Upper lobe of right lung (tissue), 1 donor: Measurements from ENCODE around the gene PPP2R5D. TPM values are rescaled to one million over a fixed set of nuclear protein-coding genes. Genes with fewer than 3 reads are reported as not detected.

Source experiments
- ATAC-seq: fragments of 200-7000 bp; cut with Tn5 transposase; one replicate; pipeline ENCODE4 v1.9.1; 2020; ENCODE audit warnings: mild to moderate bottlenecking, moderate library complexity
- DNase-seq: peaks from one replicate; pipeline ENCODE4 v3.0.0-alpha.2; 2020
- H3K27ac ChIP-seq: fragments of 200-600 bp; one replicate; pipeline ENCODE4 v1.8.0; 2022
- H3K27me3 ChIP-seq: fragments of 200-600 bp; one replicate; pipeline ENCODE4 v1.8.0; 2022; ENCODE audit warnings: mild to moderate bottlenecking
- H3K36me3 ChIP-seq: fragments of 200-600 bp; one replicate; pipeline ENCODE4 v1.8.0; 2022
- H3K4me1 ChIP-seq: fragments of 200-600 bp; one replicate; pipeline ENCODE4 v1.8.0; 2022
- H3K4me3 ChIP-seq: fragments of 200-600 bp; one replicate; pipeline ENCODE4 v1.8.0; 2022; ENCODE audit warnings: mild to moderate bottlenecking
- H3K9me3 ChIP-seq: fragments of 200-600 bp; one replicate; pipeline ENCODE4 v1.8.0; 2022
- CTCF ChIP-seq: fragments of 200-600 bp; IDR thresholded peaks from one replicate; pipeline ENCODE4 v1.8.0; 2022; ENCODE audit warnings: antibody characterized with exemption
- intact Hi-C: fragments of 100-400 bp; cut with DNase I; formaldehyde crosslinking; loops from one replicate; pipeline ENCODE4 v1.11.0; 2022
- total RNA-seq: library from RNA; stranded (reverse); fragmentation: NEBNext Ultra II Directional; extraction: Animal tissue kit (Norgen Biotek cat#: 25700); gene quantifications from one replicate; pipeline ENCODE4 v1.2.1, GENCODE V29; 2021
- donor health status: DM: no; HTN: yes; CAD: no; lungs with severe emphysema.

The PPP2R5D gene
- total RNA-seq, 1 donor from 2014 or later, result 24.1 TPM

GRCh38 chr6:43026365-43026764 lies 42.0 kb downstream of the PPP2R5D start:
- Histone ChIP-seq H3K9me3 (no peaks in the 10 kb centered on the region), H3K4me3 (no peak overlapping the region), H3K27me3 (no peaks in the 10 kb centered on the region), H3K36me3 (peaks cover 67% of the 10 kb centered on the region), H3K27ac (no peak overlapping the region), H3K4me1 (peaks cover 13% of the 10 kb centered on the region)
- intact Hi-C loops, result no loop called here
- ATAC-seq, result no peak
- TF ChIP-seq CTCF, result no peak
- DNase-seq, result no peak

- no peak for TF ChIP-seq CTCF
- Histone ChIP-seq H3K9me3 (no peaks in the 10 kb centered on the region), H3K27ac (no peak overlapping the region), H3K4me1 (no peaks in the 10 kb centered on the region), H3K36me3 (peaks cover 87% of the 10 kb centered on the region), H3K27me3 (no peaks in the 10 kb centered on the region), H3K4me3 (no peak overlapping the region)
- DNase-seq (no peak), ATAC-seq (no peak)
- intact Hi-C loops, result no loop called here
Measured at GRCh38 chr6:43029120-43029519, 44.8 kb downstream of the PPP2R5D start.

DNA sequence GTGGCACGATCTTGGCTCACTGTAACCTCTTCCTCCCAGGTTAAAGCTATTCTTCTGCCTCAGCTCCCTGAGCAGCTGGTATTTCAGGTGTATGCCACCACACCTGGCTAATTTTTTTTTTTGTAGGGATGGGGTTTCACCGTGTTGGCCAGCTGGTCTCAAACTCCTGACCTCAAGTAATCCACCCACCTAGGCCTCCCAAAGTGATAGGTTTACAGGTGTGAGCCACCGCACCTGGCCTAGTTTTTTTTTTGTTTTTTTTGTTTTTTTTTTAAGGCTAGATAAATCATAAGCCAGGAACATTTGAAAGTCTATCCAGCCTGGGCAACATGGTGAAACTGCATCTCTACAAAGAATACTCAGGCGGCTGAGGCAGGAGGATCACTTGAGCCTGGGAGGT lies 48.0 kb downstream of the PPP2R5D start:
- TF ChIP-seq CTCF, result no peak
- no peaks in the 10 kb centered on the region for H3K9me3 ChIP-seq
- H3K4me1 ChIP-seq, result no peaks in the 10 kb centered on the region
- peaks cover 79% of the 10 kb centered on the region for H3K36me3 ChIP-seq
- H3K27me3 ChIP-seq, result no peaks in the 10 kb centered on the region
- no peak overlapping the region for H3K27ac ChIP-seq
- ATAC-seq, result no peak
- H3K4me3 ChIP-seq, result no peak overlapping the region
- intact Hi-C loops, result no loop called here
- DNase-seq, result no peak

- H3K27ac ChIP-seq, result no peak overlapping the region
- no peak for DNase-seq
Measured at GRCh38 chr6:43033496-43034189, 49.3 kb downstream of the PPP2R5D start.

GRCh38 chr6:43034190-43034525 lies 49.8 kb downstream of the PPP2R5D start:
- TF ChIP-seq CTCF, result no peak
- Histone ChIP-seq H3K9me3 (no peaks in the 10 kb centered on the region), H3K36me3 (peaks cover 80% of the 10 kb centered on the region)

More at GRCh38 chr6:43033496-43034189, 49.3 kb downstream of the PPP2R5D start:
- intact Hi-C loops, result no loop called here
- H3K36me3 ChIP-seq, result peaks cover 80% of the 10 kb centered on the region
- no peaks in the 10 kb centered on the region for H3K27me3 ChIP-seq
- no peak overlapping the region for H3K4me3 ChIP-seq
- ATAC-seq, result no peak
- H3K4me1 ChIP-seq, result no peaks in the 10 kb centered on the region
- H3K9me3 ChIP-seq, result no peaks in the 10 kb centered on the region
- no peak for TF ChIP-seq CTCF

More at GRCh38 chr6:43034190-43034525, 49.8 kb downstream of the PPP2R5D start:
- intact Hi-C loops, result no loop called here
- no peak for DNase-seq
- Histone ChIP-seq H3K27me3 (no peaks in the 10 kb centered on the region), H3K27ac (no peak overlapping the region), H3K4me1 (no peaks in the 10 kb centered on the region), H3K4me3 (no peak overlapping the region)
- ATAC-seq, result no peak
